Ammon's horn (tissue), 1 donor: ENCODE results near the gene NPBWR2.
"Not testable (repeated sequence)": the region's sequence is repeated elsewhere in the genome, so short reads cannot be mapped to it uniquely, and the experiment has no call there.

Experiments
- DNase-seq: peaks from one replicate; pipeline ENCODE4 v3.0.0-alpha.2; 2016; ENCODE audit warnings: low spot score

Gene NPBWR2

DNA sequence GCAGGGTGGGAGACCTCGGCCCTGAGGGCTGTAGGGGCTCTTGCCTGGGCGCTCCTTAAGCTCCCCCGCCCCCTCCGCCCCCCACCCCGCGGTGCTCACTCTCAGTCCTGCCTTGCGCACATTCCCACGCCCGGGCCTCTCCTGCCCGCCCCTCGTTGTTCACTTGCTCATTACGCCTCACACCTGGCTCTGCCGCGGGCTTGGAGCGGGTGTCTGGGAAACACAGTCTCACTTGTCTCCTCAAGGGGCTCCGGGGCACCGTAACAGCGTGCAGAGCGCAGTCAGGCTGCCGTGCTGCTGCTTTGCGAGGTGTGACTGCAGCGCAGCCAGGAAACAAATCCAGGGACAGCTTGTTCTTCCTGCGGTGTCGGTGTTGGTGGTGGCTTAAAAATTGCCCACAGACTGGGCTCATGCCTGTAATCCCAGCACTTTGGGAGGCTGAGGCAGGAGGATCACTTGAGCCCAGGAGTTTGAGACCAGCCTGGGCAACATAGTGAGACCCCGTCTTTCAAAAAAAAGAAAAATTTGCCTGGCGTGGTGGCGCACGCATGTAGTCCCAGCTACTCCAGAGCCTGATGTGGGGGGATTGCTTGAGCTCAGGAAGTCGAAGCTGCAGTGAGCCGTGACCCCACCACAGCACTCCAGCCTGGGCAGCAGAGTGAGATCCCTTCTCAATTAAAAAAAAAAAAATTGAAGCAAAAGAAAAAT, 4.6 kb downstream of the NPBWR2 start:
- no peak for DNase-seq

- DNase-seq: no peak
Measured at GRCh38 chr20:64101731-64102621, 5.4 kb downstream of the NPBWR2 start.

DNA sequence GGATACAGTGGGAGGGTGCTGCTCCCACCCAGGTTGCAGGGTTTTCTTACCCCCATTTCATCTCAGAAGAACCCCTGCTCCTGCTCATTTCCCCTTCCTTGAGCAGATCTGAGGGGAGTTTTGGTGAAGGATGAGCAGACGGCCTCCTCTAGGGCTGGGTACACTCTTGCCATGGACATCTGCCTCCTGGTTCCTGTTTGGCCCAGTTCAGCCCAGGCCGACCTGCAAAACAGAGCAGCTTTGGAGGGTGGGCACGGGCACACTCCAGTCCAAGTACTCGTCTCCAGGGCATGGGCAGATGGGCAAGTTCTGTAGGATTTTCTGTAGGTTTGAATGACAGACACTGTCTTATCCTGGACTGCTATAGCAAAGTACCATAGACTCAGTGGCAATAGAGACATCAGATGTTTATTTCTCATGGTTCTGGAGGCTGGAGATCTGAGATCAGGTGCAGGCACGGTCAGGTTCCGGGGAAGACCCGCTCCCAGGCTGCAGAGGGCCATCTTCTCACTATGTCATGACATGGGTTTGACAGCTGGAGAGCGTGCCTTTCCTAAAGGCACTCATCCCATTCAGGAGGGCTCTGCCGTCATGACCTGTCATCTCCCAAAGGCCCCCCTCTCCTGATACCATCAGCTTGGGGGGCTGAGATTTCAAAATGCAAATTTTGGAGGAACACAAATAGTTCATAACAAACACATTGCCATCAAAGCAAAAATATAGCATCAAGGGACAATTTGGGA, 6.2 kb downstream of the NPBWR2 start:
- DNase-seq: no peak

DNA sequence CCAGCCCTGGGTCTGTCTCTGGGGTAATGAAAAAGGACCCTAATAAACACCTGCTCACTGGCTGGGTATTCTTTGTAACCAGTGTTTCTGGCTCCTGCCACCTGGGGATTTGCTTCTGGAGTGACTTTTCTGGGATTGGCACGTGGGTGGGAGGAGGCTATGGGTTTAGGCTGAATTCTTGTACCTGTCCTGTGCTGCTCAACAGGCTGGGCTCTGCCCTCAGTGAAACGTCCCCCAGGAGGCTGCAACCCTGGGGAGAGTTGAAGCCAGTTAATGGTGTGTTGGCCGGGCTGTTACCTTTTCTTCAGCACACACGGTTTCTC, 6.8 kb downstream of the NPBWR2 start:
- no peak for DNase-seq

GRCh38 chr20:64099880-64100565, 7.3 kb downstream of the NPBWR2 start:
- no peak for DNase-seq

DNA sequence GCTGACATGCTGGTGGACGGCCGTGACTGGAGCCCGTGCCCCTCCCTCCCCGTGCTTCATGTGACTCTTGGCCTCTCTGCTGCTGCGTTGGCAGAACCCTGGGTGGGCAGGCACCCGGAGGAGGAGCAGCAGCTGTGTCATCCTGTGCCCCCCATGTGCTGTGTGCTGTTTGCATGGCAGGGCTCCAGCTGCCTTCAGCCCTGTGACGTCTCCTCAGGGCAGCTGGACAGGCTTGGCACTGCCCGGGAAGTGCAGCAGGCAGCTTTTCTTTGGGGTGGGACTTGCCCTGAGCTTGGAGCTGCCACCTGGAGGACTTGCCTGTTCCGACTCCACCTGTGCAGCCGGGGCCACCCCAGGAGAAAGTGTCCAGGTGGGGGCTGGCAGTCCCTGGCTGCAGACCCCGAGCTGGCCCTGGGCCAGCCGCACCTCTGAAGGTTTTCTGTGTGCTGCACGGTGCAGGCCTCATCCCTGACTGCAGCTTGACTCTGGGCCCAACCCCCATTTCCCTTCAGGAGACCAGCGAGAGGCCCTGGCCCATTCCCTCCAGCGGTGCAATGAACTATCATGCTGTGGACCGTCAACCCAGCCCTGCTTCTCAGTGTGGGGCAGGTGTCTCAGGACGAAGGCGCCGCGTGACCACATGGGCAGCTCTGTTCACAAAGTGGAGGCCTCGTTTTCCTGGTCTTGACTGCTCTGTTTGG, 8.1 kb downstream of the NPBWR2 start:
- no peak for DNase-seq

DNA sequence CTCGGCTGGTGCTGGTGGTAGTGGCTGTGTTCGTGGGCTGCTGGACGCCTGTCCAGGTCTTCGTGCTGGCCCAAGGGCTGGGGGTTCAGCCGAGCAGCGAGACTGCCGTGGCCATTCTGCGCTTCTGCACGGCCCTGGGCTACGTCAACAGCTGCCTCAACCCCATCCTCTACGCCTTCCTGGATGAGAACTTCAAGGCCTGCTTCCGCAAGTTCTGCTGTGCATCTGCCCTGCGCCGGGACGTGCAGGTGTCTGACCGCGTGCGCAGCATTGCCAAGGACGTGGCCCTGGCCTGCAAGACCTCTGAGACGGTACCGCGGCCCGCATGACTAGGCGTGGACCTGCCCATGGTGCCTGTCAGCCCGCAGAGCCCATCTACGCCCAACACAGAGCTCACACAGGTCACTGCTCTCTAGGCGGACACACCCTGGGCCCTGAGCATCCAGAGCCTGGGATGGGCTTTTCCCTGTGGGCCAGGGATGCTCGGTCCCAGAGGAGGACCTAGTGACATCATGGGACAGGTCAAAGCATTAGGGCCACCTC, 8.8 kb downstream of the NPBWR2 start:
- no peak for DNase-seq

- DNase-seq: no peak
Measured at GRCh38 chr20:64096535-64096934, 10.8 kb downstream of the NPBWR2 start.

GRCh38 chr20:64095927-64096326, 11.4 kb downstream of the NPBWR2 start:
- DNase-seq: no peak

- no peak for DNase-seq
Measured at GRCh38 chr20:64095455-64095854, 11.9 kb downstream of the NPBWR2 start.

DNA sequence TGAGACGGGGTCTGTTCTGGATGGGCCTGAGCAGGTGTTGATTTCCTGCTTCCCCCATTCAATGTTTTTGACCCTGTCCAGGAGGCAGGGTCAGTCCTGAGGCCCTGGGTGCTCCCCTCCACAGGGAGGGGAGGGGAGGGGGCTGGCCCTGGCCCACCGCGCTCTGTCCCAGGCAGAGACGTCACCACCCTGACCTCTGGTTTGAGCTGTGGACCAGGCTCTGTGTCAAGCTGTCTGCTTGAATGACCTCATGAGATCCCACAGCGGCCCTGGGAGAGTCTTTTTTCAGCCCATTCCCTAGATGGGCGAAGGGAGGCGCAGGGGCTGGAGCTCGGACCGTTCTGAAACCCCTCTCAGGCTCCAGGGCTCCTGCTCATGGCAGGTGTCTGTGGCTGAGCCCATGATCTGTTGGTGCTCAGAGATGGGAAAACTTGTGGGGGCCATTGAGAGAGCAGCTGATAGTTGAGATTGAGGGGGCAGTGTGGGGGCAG, 14.3 kb downstream of the NPBWR2 start:
- DNase-seq: no peak

- DNase-seq: no peak
Measured at GRCh38 chr20:64092258-64093012, 14.9 kb downstream of the NPBWR2 start.

- DNase-seq: no peak
Measured at GRCh38 chr20:64091770-64092169, 15.6 kb downstream of the NPBWR2 start.

DNA sequence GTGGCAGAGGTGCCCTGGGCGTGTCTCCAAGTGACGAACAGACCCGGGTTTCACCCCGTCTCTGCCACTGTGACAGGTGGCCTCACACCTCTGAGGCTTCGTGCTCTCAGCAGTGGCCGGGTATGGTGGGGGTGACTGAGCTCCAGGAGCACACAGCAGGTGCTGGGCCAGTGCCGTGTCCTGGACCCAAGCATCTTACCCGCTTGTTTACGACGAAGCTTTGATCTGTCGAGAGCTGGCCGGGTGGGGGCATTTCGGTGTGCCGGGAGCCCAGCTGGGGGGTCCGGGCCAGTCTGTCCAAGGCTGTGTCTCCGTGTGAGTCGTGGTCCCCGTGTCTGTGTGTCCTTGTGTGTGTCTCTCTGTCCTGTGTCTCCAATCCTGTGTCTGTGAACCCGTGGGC, 16.0 kb downstream of the NPBWR2 start:
- DNase-seq: no peak

DNA sequence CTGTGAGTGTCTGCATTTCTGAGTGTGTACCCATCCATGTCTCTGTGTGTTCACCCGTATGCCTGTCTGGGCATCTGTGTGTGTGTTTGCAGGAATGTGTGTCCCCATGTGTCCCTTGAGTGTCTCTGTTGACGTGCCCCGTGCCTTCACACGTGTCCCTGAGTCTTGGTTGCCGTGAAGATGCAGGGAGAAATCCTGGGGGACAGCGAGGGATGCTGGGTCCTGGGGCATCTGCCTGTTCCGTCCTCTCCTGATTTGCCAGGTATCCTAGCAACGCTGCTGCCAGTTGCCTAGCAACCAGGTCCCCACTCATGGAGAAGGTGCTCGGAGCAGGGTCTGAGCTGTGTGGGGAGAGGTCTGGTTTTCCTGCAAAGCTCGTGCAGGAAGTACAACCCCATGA, 17.2 kb downstream of the NPBWR2 start:
- no peak for DNase-seq

DNA sequence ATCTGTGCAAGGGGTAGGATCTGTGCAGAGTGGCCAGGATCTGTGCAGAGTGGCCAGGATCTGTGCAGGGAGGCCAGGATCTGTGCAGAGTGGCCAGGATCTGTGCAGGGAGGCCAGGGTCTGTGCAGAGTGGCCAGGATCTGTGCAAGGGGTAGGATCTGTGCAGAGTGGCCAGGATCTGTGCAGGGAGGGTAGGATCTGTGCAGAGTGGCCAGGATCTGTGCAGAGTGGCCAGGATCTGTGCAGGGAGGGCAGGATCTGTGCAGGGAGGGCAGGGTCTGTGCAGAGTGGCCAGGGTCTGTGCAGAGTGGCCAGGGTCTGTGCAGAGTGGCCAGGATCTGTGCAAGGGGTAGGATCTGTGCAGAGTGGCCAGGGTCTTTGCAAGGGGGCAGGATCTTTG, 18.8 kb downstream of the NPBWR2 start:
- DNase-seq: not testable (repeated sequence)

DNA sequence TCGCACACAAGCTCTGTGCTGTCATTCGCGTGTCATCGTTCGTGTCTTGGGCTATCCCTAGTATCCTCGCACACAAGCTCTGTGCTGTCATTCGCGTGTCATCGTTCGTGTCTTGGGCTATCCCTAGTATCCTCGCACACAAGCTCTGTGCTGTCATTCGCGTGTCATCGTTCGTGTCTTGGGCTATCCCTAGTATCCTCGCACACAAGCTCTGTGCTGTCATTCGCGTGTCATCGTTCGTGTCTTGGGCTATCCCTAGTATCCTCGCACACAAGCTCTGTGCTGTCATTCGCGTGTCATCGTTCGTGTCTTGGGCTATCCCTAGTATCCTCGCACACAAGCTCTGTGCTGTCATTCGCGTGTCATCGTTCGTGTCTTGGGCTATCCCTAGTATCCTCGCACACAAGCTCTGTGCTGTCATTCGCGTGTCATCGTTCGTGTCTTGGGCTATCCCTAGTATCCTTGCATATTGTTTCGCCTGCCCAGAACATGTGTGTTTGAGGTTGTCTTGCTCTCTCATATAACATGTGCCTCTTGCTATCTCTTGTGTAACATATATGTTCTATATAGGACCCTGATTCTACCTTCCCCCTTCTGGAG, 20.0 kb downstream of the NPBWR2 start:
- not testable (repeated sequence) for DNase-seq

GRCh38 chr20:64086801-64087200, 20.6 kb downstream of the NPBWR2 start:
- DNase-seq: no peak

- no peak for DNase-seq
Measured at GRCh38 chr20:64084685-64085152, 22.6 kb downstream of the NPBWR2 start.
